H1 (cell line): Measurements from ENCODE around the gene TBC1D22A. TPM values are rescaled to one million over a fixed set of nuclear protein-coding genes. Genes with fewer than 3 reads are reported as not detected.

Experiments
- BACH1 ChIP-seq: IDR thresholded peaks from 2 replicates; pipeline ENCODE4 v1.6.1; 2012; ENCODE audit warnings: low read length, improper control_type of control experiment
- CBX8 ChIP-seq: fragments of 300-800, 300-1000 bp; sonication (generic); IDR thresholded peaks from 2 replicates; pipeline ENCODE4 v1.7.1; 2016; ENCODE audit warnings: low read depth, low read length, borderline replicate concordance
- CHD7 ChIP-seq: fragments of 300-600 bp; sonication (generic); IDR thresholded peaks from 2 replicates; pipeline ENCODE4 v1.7.1; 2012; ENCODE audit warnings: low read length, moderate library complexity, mild to moderate bottlenecking, inconsistent platforms; ENCODE audit not compliant: insufficient replicate concordance
- EGR1 ChIP-seq: IDR thresholded peaks from 2 replicates; pipeline ENCODE4 v1.6.1; 2011; ENCODE audit warnings: low read depth, low read length, borderline replicate concordance
- EP300 ChIP-seq, 2 experiments: IDR thresholded peaks; 1 replicate in 1 of 2; 2 replicates in 1 of 2; pipeline ENCODE4 v1.6.1; 2011 to 2012; ENCODE audit warnings: low read depth in 2 of 2, low read length in 2 of 2, mild to moderate bottlenecking in 2 of 2, borderline replicate concordance in 1 of 2, inconsistent platforms in 1 of 2, moderate library complexity in 1 of 2
- KDM5A ChIP-seq: fragments of 200-600 bp; IDR thresholded peaks from 2 replicates; pipeline ENCODE4 v1.7.1; 2012; ENCODE audit warnings: mild to moderate bottlenecking, low read length, inconsistent platforms, mixed read lengths
- MAFK ChIP-seq: IDR thresholded peaks from 2 replicates; pipeline ENCODE4 v1.6.1; 2012; ENCODE audit warnings: low read depth, mild to moderate bottlenecking, improper control_type of control experiment, low read length
- SP2 ChIP-seq: IDR thresholded peaks from 2 replicates; pipeline ENCODE4 v1.6.1; 2012; ENCODE audit warnings: mild to moderate bottlenecking, low read length, inconsistent platforms
- SUZ12 ChIP-seq: fragments of 200-600 bp; sonication (generic); IDR thresholded peaks from 2 replicates; pipeline ENCODE4 v1.6.1; 2012; ENCODE audit warnings: mild to moderate bottlenecking, inconsistent platforms, low read length, moderate library complexity, mixed read lengths
- TBP ChIP-seq: IDR thresholded peaks from 2 replicates; pipeline ENCODE4 v1.6.1; 2011; ENCODE audit warnings: low read depth, low read length, improper control_type of control experiment
- ZNF274 ChIP-seq: IDR thresholded peaks from 2 replicates; pipeline ENCODE4 v1.7.0; 2012; ENCODE audit warnings: low read length, borderline replicate concordance; ENCODE audit errors: extremely low read depth
- polyA plus RNA-seq, 7 experiments: library from polyadenylated mRNA; depleted of rRNA in 3 of 7; stranded (reverse) in 5 of 7; unstranded in 2 of 7; fragments of >200 nt in 5 of 7; fragments of 200-250 nt in 2 of 7; gene quantifications; 1 replicate in 5 of 7; 2 replicates in 1 of 7; 4 replicates in 1 of 7; pipeline versions ENCODE4 v1.2.1 to v1.2.3, GENCODE V29; 2011 to 2013; ENCODE audit warnings: missing spikeins in 2 of 7, mixed read lengths in 2 of 7
- total RNA-seq: library from RNA; stranded (reverse); fragmentation: NEBNext Ultra II Directional; extraction: Animal tissue kit (Norgen Biotek cat#: 25700); gene quantifications from 2 replicates; pipeline ENCODE4 v1.2.1, GENCODE V29; 2021

Gene TBC1D22A
- total and polyA plus RNA-seq, 2 of the 8 experiments (the other 6 are each of a cell fraction or from before 2014, with no cell fraction given), result 11.9 to 18.4 TPM

- no peak for TF ChIP-seq CHD7
- no peak for TF ChIP-seq ZNF274
- no peak for TF ChIP-seq CBX8
- no peak for TF ChIP-seq MAFK
- no peak for TF ChIP-seq KDM5A
- no peak for TF ChIP-seq SP2
- TF ChIP-seq SUZ12, result no peak
- TF ChIP-seq EGR1, result no peak
- no peak for TF ChIP-seq TBP
- TF ChIP-seq EP300 (IDR thresholded peaks at IDR 0.05; ENCODE audit: borderline replicate concordance in 1 of 2, low read depth in 2 of 2, low read length in 2 of 2), result no peak
- TF ChIP-seq BACH1, result no peak
Observed at GRCh38 chr22:46721501-46722085, 40.9 kb upstream of the TBC1D22A start (continued).
